ENCODE measurements around the gene TTC13. TPM values are rescaled to one million over a fixed set of nuclear protein-coding genes. Genes with fewer than 3 reads are reported as not detected.
"Not testable (repeated sequence)": the region's sequence is repeated elsewhere in the genome, so short reads cannot be mapped to it uniquely, and the experiment has no call there.

The TTC13 gene
- total RNA-seq, 4 donors from 2014 or later, result 20.4 to 30.1 (median 25.6) TPM

DNA sequence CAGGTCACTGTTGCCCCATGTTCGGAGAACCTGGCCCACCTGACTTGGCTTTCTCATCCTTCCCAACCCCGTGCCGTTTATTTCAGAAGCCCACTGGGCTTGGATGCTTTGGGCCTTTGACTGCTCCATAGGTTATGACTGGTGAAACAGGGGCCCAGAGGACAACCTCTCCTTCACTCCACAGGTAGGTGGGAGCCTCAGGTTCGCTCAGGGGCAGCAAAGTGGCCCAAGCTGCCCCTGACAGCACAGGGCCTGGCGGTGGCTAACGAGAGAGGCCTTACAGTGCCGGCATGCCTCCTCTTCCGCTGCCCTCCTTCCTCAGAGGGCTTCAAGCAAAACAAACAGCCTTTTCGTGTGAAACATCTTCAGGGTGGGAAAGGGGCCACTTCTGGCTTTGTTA lies 44.5 kb upstream of the TTC13 start:
- Histone ChIP-seq H3K27ac (no peak overlapping the region), H3K4me3 (no peak overlapping the region), H3K9me3 (no peaks in the 10 kb centered on the region), H3K36me3 (peaks cover 0 to 16% (median 0%) of the 10 kb centered on the region in 3 donors), H3K27me3 (no peaks in the 10 kb centered on the region), H3K4me1 (no peaks in the 10 kb centered on the region)
- TF ChIP-seq, protein P1, sequence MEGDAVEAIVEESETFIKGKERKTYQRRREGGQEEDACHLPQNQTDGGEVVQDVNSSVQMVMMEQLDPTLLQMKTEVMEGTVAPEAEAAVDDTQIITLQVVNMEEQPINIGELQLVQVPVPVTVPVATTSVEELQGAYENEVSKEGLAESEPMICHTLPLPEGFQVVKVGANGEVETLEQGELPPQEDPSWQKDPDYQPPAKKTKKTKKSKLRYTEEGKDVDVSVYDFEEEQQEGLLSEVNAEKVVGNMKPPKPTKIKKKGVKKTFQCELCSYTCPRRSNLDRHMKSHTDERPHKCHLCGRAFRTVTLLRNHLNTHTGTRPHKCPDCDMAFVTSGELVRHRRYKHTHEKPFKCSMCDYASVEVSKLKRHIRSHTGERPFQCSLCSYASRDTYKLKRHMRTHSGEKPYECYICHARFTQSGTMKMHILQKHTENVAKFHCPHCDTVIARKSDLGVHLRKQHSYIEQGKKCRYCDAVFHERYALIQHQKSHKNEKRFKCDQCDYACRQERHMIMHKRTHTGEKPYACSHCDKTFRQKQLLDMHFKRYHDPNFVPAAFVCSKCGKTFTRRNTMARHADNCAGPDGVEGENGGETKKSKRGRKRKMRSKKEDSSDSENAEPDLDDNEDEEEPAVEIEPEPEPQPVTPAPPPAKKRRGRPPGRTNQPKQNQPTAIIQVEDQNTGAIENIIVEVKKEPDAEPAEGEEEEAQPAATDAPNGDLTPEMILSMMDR (IDR thresholded peaks at IDR 0.05), result no peak
- TF ChIP-seq POLR2A (IDR thresholded peaks at IDR 0.05) (no peak), EP300 (IDR thresholded peaks at IDR 0.05) (no peak)
- DNase-seq (ENCODE audit: low spot score in 2 of 2), result no peak
- 77 to 83% methylated on average over 9 of the region's 9 CpGs for WGBS, 2 donors

DNA sequence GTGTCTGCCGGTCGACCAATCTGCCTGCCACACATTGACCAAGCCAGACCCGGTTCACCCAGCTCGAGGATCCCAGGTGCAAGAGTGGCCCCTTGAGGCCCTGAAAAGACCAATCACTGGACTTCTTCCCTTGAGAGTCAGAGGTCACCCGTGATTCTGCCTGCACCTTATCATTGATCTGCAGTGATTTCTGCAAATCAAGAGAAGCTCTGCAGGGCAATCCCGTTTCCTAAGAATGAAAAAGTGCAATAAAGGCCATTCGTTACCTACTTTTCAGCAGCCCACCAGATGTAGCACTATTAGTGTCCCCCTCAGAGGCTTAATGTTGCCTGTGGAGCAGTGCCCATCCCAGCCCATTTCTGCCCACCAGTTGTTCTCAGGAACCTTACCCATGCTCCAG lies 43.9 kb upstream of the TTC13 start:
- H3K9me3 ChIP-seq; H3K27ac ChIP-seq; DNase-seq (ENCODE audit: low spot score in 2 of 2); H3K27me3 ChIP-seq; H3K4me1 ChIP-seq; H3K4me3 ChIP-seq: not testable (repeated sequence)
- 94 to 97% methylated on average over 7 of the region's 7 CpGs for WGBS, 2 donors
- peaks cover 0 to 20% (median 0%) of the 10 kb centered on the region in 3 donors for H3K36me3 ChIP-seq

DNA sequence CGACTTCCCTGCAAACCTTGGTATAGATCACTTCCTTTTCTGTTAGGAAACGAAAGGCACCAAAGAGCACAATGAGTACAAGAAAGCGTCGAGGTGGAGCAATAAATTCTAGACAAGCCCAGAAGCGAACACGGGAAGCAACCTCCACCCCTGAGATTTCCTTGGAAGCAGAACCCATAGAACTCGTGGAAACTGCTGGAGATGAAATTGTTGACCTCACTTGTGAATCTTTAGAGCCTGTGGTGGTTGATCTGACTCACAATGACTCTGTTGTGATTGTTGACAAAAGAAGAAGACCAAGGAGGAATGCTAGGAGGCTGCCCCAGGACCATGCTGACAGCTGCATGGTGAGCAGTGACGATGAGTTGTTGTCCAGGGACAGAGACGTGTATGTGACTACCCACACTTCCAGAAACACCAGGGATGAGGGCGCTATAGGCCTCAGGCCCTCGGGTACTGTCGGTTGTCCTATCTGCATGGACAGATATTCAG lies 42.9 kb upstream of the TTC13 start:
- Histone ChIP-seq H3K4me1 (no peaks in the 10 kb centered on the region), H3K9me3 (no peaks in the 10 kb centered on the region), H3K4me3 (no peak overlapping the region), H3K27ac (no peak overlapping the region), H3K36me3 (peaks cover 0 to 20% (median 0%) of the 10 kb centered on the region in 3 donors), H3K27me3 (no peaks in the 10 kb centered on the region)
- TF ChIP-seq, protein P1 (IDR thresholded peaks at IDR 0.05), result no peak
- TF ChIP-seq POLR2A (IDR thresholded peaks at IDR 0.05) (no peak), EP300 (IDR thresholded peaks at IDR 0.05) (no peak)
- DNase-seq (ENCODE audit: low spot score in 2 of 2), result no peak
- WGBS, 2 donors, result 76 to 79% methylated on average over 12 of the region's 12 CpGs

DNA sequence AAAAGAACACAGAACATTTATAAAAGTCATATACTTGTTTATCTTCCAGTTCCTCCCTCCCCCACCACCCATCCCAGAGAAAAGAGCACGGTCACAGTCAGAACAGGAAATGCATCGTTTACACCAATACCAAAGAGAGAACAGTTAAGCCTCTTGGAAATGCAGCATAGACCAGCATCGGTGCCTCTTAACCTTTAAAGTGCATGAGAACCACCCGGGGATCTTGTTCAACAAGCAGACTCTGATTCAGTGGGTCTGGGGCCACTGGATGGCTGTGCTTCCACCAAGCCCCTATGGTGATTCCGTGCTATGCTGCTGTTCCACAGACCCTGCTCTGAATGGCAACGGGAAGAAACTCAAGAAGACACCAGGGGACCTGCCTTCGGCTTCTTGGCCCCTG lies 42.2 kb upstream of the TTC13 start:
- no peak for DNase-seq (ENCODE audit: low spot score in 2 of 2)
- H3K9me3 ChIP-seq, result no peaks in the 10 kb centered on the region
- peaks cover 0 to 20% (median 0%) of the 10 kb centered on the region in 3 donors for H3K36me3 ChIP-seq
- H3K27me3 ChIP-seq, result no peaks in the 10 kb centered on the region
- no peak for TF ChIP-seq POLR2A (IDR thresholded peaks at IDR 0.05)
- TF ChIP-seq, protein P1 (IDR thresholded peaks at IDR 0.05), result no peak
- no peak for TF ChIP-seq EP300 (IDR thresholded peaks at IDR 0.05)
- no peak overlapping the region for H3K27ac ChIP-seq
- WGBS, 2 donors, result 42 to 46% methylated on average over 7 of the region's 7 CpGs
- no peak overlapping the region for H3K4me3 ChIP-seq
- H3K4me1 ChIP-seq, result no peaks in the 10 kb centered on the region

DNA sequence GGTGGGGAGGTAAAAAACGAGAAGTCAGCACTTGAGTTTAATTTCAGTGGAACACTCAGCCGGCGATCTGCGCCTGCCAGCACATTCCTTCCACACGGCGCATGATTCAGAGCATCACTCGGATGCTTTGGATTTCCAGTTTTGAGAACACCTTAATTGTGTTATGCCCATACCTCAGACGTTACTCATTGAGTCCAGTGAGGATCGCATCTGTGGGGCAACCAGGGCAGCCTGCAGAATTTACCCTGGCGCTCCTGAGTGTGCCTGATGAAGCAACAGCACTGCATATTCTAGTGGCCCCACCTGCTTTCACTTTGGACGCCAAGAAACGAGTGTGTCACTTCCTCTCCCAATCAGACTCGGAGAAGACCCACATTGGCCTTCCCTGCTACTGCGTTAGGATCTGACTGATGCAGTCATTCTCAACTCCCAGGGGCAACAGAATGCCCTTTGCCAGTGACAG lies 41.5 kb upstream of the TTC13 start:
- WGBS, 2 donors, result 68 to 78% methylated on average over 14 of the region's 14 CpGs
- H3K36me3 ChIP-seq, result peaks cover 0 to 22% (median 0%) of the 10 kb centered on the region in 3 donors
- no peaks in the 10 kb centered on the region for H3K27me3 ChIP-seq
- H3K27ac ChIP-seq, result no peak overlapping the region
- no peak for DNase-seq (ENCODE audit: low spot score in 2 of 2)
- H3K4me3 ChIP-seq, result no peak overlapping the region
- no peaks in the 10 kb centered on the region for H3K4me1 ChIP-seq
- no peaks in the 10 kb centered on the region for H3K9me3 ChIP-seq
- TF ChIP-seq EP300 (IDR thresholded peaks at IDR 0.05), result no peak
- no peak for TF ChIP-seq POLR2A (IDR thresholded peaks at IDR 0.05)
- TF ChIP-seq, protein P1 (IDR thresholded peaks at IDR 0.05), result no peak

DNA sequence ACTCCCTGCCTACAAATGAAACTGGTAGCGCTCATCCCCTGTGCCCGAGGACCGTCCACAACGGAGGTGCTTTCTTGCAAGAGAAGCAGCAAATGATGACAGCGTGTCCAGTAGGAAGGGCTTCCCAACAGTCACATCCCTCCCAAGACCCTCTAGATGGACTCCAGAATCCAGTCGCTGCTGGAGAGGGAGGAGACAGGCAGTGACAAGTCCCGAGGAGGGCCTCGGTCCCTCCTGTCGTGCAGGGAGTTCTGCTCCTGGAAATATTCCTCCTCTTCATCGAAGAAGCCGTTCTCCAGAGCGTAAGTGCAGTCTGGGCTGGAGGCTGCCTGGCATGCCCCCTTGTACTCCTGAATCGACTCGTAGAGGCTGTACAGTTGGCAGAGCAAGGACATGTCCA lies 41.0 kb upstream of the TTC13 start:
- H3K4me3 ChIP-seq, result no peak overlapping the region
- no peaks in the 10 kb centered on the region for H3K9me3 ChIP-seq
- H3K27ac ChIP-seq, result no peak overlapping the region
- TF ChIP-seq, protein P1 (IDR thresholded peaks at IDR 0.05), result no peak
- TF ChIP-seq EP300 (IDR thresholded peaks at IDR 0.05) (no peak), POLR2A (IDR thresholded peaks at IDR 0.05) (no peak)
- H3K27me3 ChIP-seq, result no peaks in the 10 kb centered on the region
- H3K4me1 ChIP-seq, result no peaks in the 10 kb centered on the region
- 92 to 93% methylated on average over 14 of the region's 14 CpGs for WGBS, 2 donors
- DNase-seq (ENCODE audit: low spot score in 2 of 2), result no peak
- peaks cover 0 to 23% (median 0%) of the 10 kb centered on the region in 3 donors for H3K36me3 ChIP-seq

All from tibial nerve (tissue), 4 donors.